ENCODE results near the gene DNAJB12.
"Not testable (repeated sequence)": the region's sequence is repeated elsewhere in the genome, so short reads cannot be mapped to it uniquely, and the experiment has no call there.

Gene DNAJB12

GRCh38 chr10:72316748-72317435, 37.8 kb downstream of the DNAJB12 start:
- no peak for DNase-seq (ENCODE audit: low read depth in 2 of 2)

- DNase-seq (ENCODE audit: low read depth in 2 of 2), result no peak
Observed at GRCh38 chr10:72316386-72316700, 38.4 kb downstream of the DNAJB12 start.

- no peak for DNase-seq (ENCODE audit: low read depth in 2 of 2)
Observed at GRCh38 chr10:72315611-72316385, 38.9 kb downstream of the DNAJB12 start.

- DNase-seq (ENCODE audit: low read depth in 2 of 2), result no peak
Observed at GRCh38 chr10:72315054-72315453, 39.7 kb downstream of the DNAJB12 start.

GRCh38 chr10:72314263-72314662, 40.5 kb downstream of the DNAJB12 start:
- no peak for DNase-seq (ENCODE audit: low read depth in 2 of 2)

- no peak for DNase-seq (ENCODE audit: low read depth in 2 of 2)
Observed at GRCh38 chr10:72312865-72313391, 41.8 kb downstream of the DNAJB12 start.

GRCh38 chr10:72311667-72312066, 43.1 kb downstream of the DNAJB12 start:
- no peak for DNase-seq (ENCODE audit: low read depth in 2 of 2)

- DNase-seq (ENCODE audit: low read depth in 2 of 2), result no peak
Observed at GRCh38 chr10:72310636-72311035, 44.1 kb downstream of the DNAJB12 start.

- DNase-seq (ENCODE audit: low read depth in 2 of 2), result no peak
Observed at GRCh38 chr10:72310241-72310633, 44.5 kb downstream of the DNAJB12 start.

- no peak for DNase-seq (ENCODE audit: low read depth in 2 of 2)
Observed at GRCh38 chr10:72309290-72310240, 45.2 kb downstream of the DNAJB12 start.

- DNase-seq (ENCODE audit: low read depth in 2 of 2), result no peak
Observed at GRCh38 chr10:72308320-72308987, 46.3 kb downstream of the DNAJB12 start.

GRCh38 chr10:72307711-72308110, 47.0 kb downstream of the DNAJB12 start:
- DNase-seq (ENCODE audit: low read depth in 2 of 2), result not testable (repeated sequence)

GRCh38 chr10:72306215-72306760, 48.4 kb downstream of the DNAJB12 start:
- no peak for DNase-seq (ENCODE audit: low read depth in 2 of 2)

- no peak for DNase-seq (ENCODE audit: low read depth in 2 of 2)
Observed at GRCh38 chr10:72303424-72304128, 51.1 kb downstream of the DNAJB12 start.

GRCh38 chr10:72298592-72299519, 55.9 kb downstream of the DNAJB12 start:
- no peak for DNase-seq (ENCODE audit: low read depth in 2 of 2)

GRCh38 chr10:72297805-72298591, 56.7 kb downstream of the DNAJB12 start:
- peak; percentile 86 to 89 for DNase-seq (ENCODE audit: low read depth in 2 of 2)

GRCh38 chr10:72297281-72297804, 57.4 kb downstream of the DNAJB12 start:
- DNase-seq (ENCODE audit: low read depth in 2 of 2), result peak; percentile 96

- not testable (repeated sequence) for DNase-seq (ENCODE audit: low read depth in 2 of 2)
Observed at GRCh38 chr10:72296829-72297280, 57.9 kb downstream of the DNAJB12 start.

All from stimulated activated CD8-positive, alpha-beta memory T cell treated with anti-CD3 and anti-CD28 coated beads, Interleukin-7, amount 100 ng/mL, for 4 hours (primary cell).